Spleen (tissue), 7 donors: Measurements from ENCODE around the gene ATG4D.

ENCODE experiments used
- CTCF ChIP-seq, 11 experiments: fragments of 200-600 bp in 7 of 11; fragments of 450-650 bp in 4 of 11; sonication (generic) in 4 of 11; IDR thresholded peaks in 8 of 11; conservative IDR thresholded peaks in 3 of 11; 1 replicate in 7 of 11; 2 replicates in 4 of 11; pipeline versions ENCODE4 v1.4.0 to v1.8.0; 2016 to 2021; ENCODE audit warnings: antibody characterized with exemption in 11 of 11, inconsistent platforms in 4 of 11, mild to moderate bottlenecking in 1 of 11
- POLR2A ChIP-seq, 3 donors: fragments of 450-650 bp; IDR thresholded peaks; one replicate each; pipeline ENCODE4 v1.5.1; 2017; ENCODE audit warnings: antibody characterized with exemption in 3 of 3, mild to moderate bottlenecking in 1 of 3
- POLR2AphosphoS5 ChIP-seq, 3 donors: sonication (generic); formaldehyde crosslinking; IDR thresholded peaks; one replicate each; pipeline ENCODE4 v1.5.1; 2017; ENCODE audit warnings: antibody characterized with exemption in 3 of 3
- donor health status: DM: no; HTN: no; CAD: no; lungs with moderate emphysema.
- donor health status: DM: no; HTN: no; CAD: no.
- donor health status: DM: no; HTN: no; CAD: no.

GRCh38 chr19:10593148-10593547 lies 49.4 kb downstream of the ATG4D start:
- no peak for TF ChIP-seq CTCF (IDR thresholded peaks at IDR 0.05 in 8 of 11, conservative IDR thresholded peaks at IDR 0.05 in 3 of 11)
- TF ChIP-seq POLR2AphosphoS5 (IDR thresholded peaks at IDR 0.05), result no peak
- TF ChIP-seq POLR2A (IDR thresholded peaks at IDR 0.05), result no peak
